CD14-positive monocyte (primary cell): ENCODE measurements around the gene RUFY2. TPM values are rescaled to one million over a fixed set of nuclear protein-coding genes. Genes with fewer than 3 reads are reported as not detected.

Experiments used
- DNase-seq, 3 donors: peaks; one replicate each; pipeline ENCODE4 v3.0.0-alpha.2; 2011 to 2022
- H2AFZ ChIP-seq: 2 replicates; pipeline ENCODE4 v1.6.0; 2012; ENCODE audit warnings: mild to moderate bottlenecking, low read depth, low read length, inconsistent platforms; ENCODE audit not compliant: insufficient read depth, poor library complexity, severe bottlenecking
- H3K27ac ChIP-seq, 2 donors: 1 replicate in 1 of 2; 2 replicates in 1 of 2; pipeline ENCODE4 v1.5.1; 2012 to 2013; ENCODE audit warnings: low read length in 2 of 2, control low read depth in 1 of 2, inconsistent platforms in 1 of 2, low read depth in 1 of 2, mild to moderate bottlenecking in 1 of 2
- H3K27me3 ChIP-seq, 2 donors: one replicate each; pipeline versions ENCODE4 v1.6.0 to v1.6.1; 2011 to 2013; ENCODE audit warnings: low read length in 2 of 2; ENCODE audit not compliant: control insufficient read depth in 2 of 2, insufficient read depth in 2 of 2
- H3K36me3 ChIP-seq, 2 donors: replicated peaks in 1 of 2; 1 replicate in 1 of 2; 2 replicates in 1 of 2; pipeline versions ENCODE4 v1.5.1 to v1.6.1; 2012 to 2013; ENCODE audit warnings: low read length in 2 of 2, control low read depth in 1 of 2, inconsistent platforms in 1 of 2, mild to moderate bottlenecking in 1 of 2; ENCODE audit not compliant: insufficient read depth in 2 of 2, control insufficient read depth in 1 of 2
- H3K4me1 ChIP-seq, 2 donors: 1 replicate in 1 of 2; 2 replicates in 1 of 2; pipeline versions ENCODE4 v1.5.1 to v1.6.1; 2012 to 2013; ENCODE audit warnings: low read length in 2 of 2, control low read depth in 1 of 2, inconsistent platforms in 1 of 2, mild to moderate bottlenecking in 1 of 2, moderate library complexity in 1 of 2; ENCODE audit not compliant: insufficient read depth in 2 of 2, control insufficient read depth in 1 of 2
- H3K4me2 ChIP-seq: replicated peaks from 2 replicates; pipeline ENCODE3; 2012; ENCODE audit warnings: low read length, moderate library complexity, mild to moderate bottlenecking; ENCODE audit not compliant: poor library complexity, severe bottlenecking; ENCODE audit errors: extremely low read depth
- H3K4me3 ChIP-seq, 3 experiments: fragments of 200-600 bp in 1 of 3; sonication (generic) in 1 of 3; replicated peaks in 1 of 3; 1 replicate in 2 of 3; 2 replicates in 1 of 3; pipeline ENCODE4 v1.5.1; 2011 to 2013; ENCODE audit warnings: low read length in 3 of 3, mild to moderate bottlenecking in 3 of 3, control low read depth in 2 of 3, low read depth in 2 of 3, inconsistent platforms in 1 of 3, moderate library complexity in 1 of 3
- H3K79me2 ChIP-seq: 2 replicates; pipeline ENCODE4 v1.6.0; 2012; ENCODE audit warnings: mild to moderate bottlenecking, control low read depth, inconsistent platforms, low read length, moderate library complexity; ENCODE audit not compliant: insufficient read depth
- H3K9ac ChIP-seq: 2 replicates; pipeline ENCODE4 v1.6.0; 2017; ENCODE audit warnings: low read length, mild to moderate bottlenecking; ENCODE audit not compliant: insufficient read depth, poor library complexity, severe bottlenecking
- H3K9me3 ChIP-seq, 2 donors: replicated peaks in 1 of 2; 1 replicate in 1 of 2; 2 replicates in 1 of 2; pipeline versions ENCODE4 v1.5.1 to v1.6.1; 2012 to 2013; ENCODE audit warnings: low read length in 2 of 2, control low read depth in 1 of 2; ENCODE audit not compliant: control insufficient read depth in 1 of 2, insufficient read depth in 1 of 2
- H4K20me1 ChIP-seq: 2 replicates; pipeline ENCODE4 v1.6.0; 2012; ENCODE audit warnings: mild to moderate bottlenecking, low read length, control low read depth, moderate library complexity; ENCODE audit not compliant: insufficient read depth
- H3K27ac Mint-ChIP-seq, 7 donors: one replicate each; pipeline ENCODE4 v1.8.0; 2020; ENCODE audit warnings: mild to moderate bottlenecking in 7 of 7, mixed read lengths in 7 of 7, moderate library complexity in 6 of 7, inconsistent platforms in 2 of 7
- H3K27me3 Mint-ChIP-seq, 3 donors: one replicate each; pipeline ENCODE4 v1.8.0; 2021 to 2022; ENCODE audit warnings: low read depth in 3 of 3, mild to moderate bottlenecking in 3 of 3, mixed read lengths in 3 of 3, moderate library complexity in 3 of 3, inconsistent platforms in 1 of 3
- H3K36me3 Mint-ChIP-seq, 2 donors: one replicate each; pipeline ENCODE4 v1.8.0; 2020; ENCODE audit warnings: mixed read lengths in 2 of 2, inconsistent platforms in 1 of 2, mild to moderate bottlenecking in 1 of 2
- H3K4me1 Mint-ChIP-seq: one replicate; pipeline ENCODE4 v1.8.0; 2020; ENCODE audit warnings: mild to moderate bottlenecking, mixed read lengths
- H3K4me3 Mint-ChIP-seq, 2 donors: one replicate each; pipeline ENCODE4 v1.8.0; 2020; ENCODE audit warnings: mild to moderate bottlenecking in 2 of 2, mixed read lengths in 2 of 2, moderate library complexity in 1 of 2
- H3K9me3 Mint-ChIP-seq, 7 donors: one replicate each; pipeline ENCODE4 v1.8.0; 2020 to 2022; ENCODE audit warnings: mixed read lengths in 7 of 7, mild to moderate bottlenecking in 6 of 7, moderate library complexity in 6 of 7, inconsistent platforms in 2 of 7
- CTCF ChIP-seq: fragments of 200-600 bp; IDR thresholded peaks from one replicate; pipeline ENCODE4 v1.8.0; 2022; ENCODE audit warnings: antibody characterized with exemption, mild to moderate bottlenecking
- WGBS: methylation state at CpG from one replicate; pipeline ENCODE4 v1.1.5; 2013; ENCODE audit warnings: missing lambda C conversion rate; ENCODE audit not compliant: insufficient coverage; 5-methylcytosine and 5-hydroxymethylcytosine counted together
- intact Hi-C, 2 donors: fragments of 100-400 bp; cut with micrococcal nuclease; formaldehyde crosslinking; loops; one replicate each; pipeline versions ENCODE4 v1.15.0 to v1.15.1; 2023
- polyA plus RNA-seq, 3 donors: library from polyadenylated mRNA; depleted of rRNA in 1 of 3; unstranded in 2 of 3; stranded (reverse) in 1 of 3; fragments of 300-500 nt in 2 of 3; fragments of >200 nt in 1 of 3; fragmentation: Illumina TruSeq in 2 of 3; gene quantifications; 1 replicate in 2 of 3; 2 replicates in 1 of 3; pipeline ENCODE4 v1.2.3, GENCODE V29; 2012 to 2021

Gene RUFY2
- polyA plus RNA-seq, 3 donors, result 2.8 to 3.9 (median 3.3) TPM

- intact Hi-C loops, result no loop called here
- H3K4me3 Mint-ChIP-seq, result no peak overlapping the region
- no CpG with 5 or more reads among the region's 2 CpGs for WGBS
- H3K4me2 ChIP-seq, result no peak overlapping the region
- no peak overlapping the region for H3K9ac ChIP-seq
- no peak overlapping the region for H3K4me3 ChIP-seq
- peaks cover 0 to under 1% (median 0%) of the 10 kb centered on the region in 7 donors for H3K9me3 Mint-ChIP-seq
- H4K20me1 ChIP-seq, result no peaks in the 10 kb centered on the region
- H3K36me3 Mint-ChIP-seq, result peaks cover 33 to 57% of the 10 kb centered on the region in 2 donors
- H3K79me2 ChIP-seq, result no peaks in the 10 kb centered on the region
- no peak for TF ChIP-seq CTCF
- no peaks in the 10 kb centered on the region for H3K9me3 ChIP-seq
- no peak overlapping the region for H3K27ac ChIP-seq
- no peak for DNase-seq
- H3K27ac Mint-ChIP-seq, result no peak overlapping the region
- H2AFZ ChIP-seq, result no peak overlapping the region
- peaks cover 12 to 46% of the 10 kb centered on the region in 2 donors for H3K36me3 ChIP-seq
- no peaks in the 10 kb centered on the region for H3K27me3 Mint-ChIP-seq
- H3K4me1 Mint-ChIP-seq, result no peaks in the 10 kb centered on the region
- no peaks in the 10 kb centered on the region for H3K4me1 ChIP-seq
- H3K27me3 ChIP-seq, result no peaks in the 10 kb centered on the region
These were observed 41.5 kb downstream of the RUFY2 start for GRCh38 chr10:68365611-68366010.

- Mint-ChIP-seq H3K27me3 (peaks cover 0 to 1% (median 0%) of the 10 kb centered on the region in 3 donors), H3K36me3 (peaks cover 29 to 48% of the 10 kb centered on the region in 2 donors), H3K4me1 (no peaks in the 10 kb centered on the region), H3K9me3 (no peaks in the 10 kb centered on the region), H3K27ac (no peak overlapping the region), H3K4me3 (no peak overlapping the region)
- DNase-seq, result no peak
- Histone ChIP-seq H4K20me1 (no peaks in the 10 kb centered on the region), H3K4me2 (no peak overlapping the region), H3K4me3 (no peak overlapping the region), H3K27ac (no peak overlapping the region), H3K36me3 (peaks cover 12 to 40% of the 10 kb centered on the region in 2 donors), H2AFZ (no peak overlapping the region), H3K27me3 (no peaks in the 10 kb centered on the region), H3K9ac (no peak overlapping the region), H3K9me3 (no peaks in the 10 kb centered on the region), H3K4me1 (no peaks in the 10 kb centered on the region), H3K79me2 (no peaks in the 10 kb centered on the region)
- intact Hi-C loops, result no loop called here
- TF ChIP-seq CTCF, result no peak
- WGBS, result 100% methylated on average over 1 of the region's 3 CpGs
These were observed 42.8 kb downstream of the RUFY2 start for GRCh38 chr10:68364101-68364886.
